Hematopoietic multipotent progenitor cell treated with erythropoietin and hydrocortisone succinate and interleukin-3 and kit ligand, for 17 days (in vitro differentiated cells): ENCODE measurements around the gene GCNT1.

Experiments used
- DNase-seq: peaks from one replicate; pipeline ENCODE4 v3.0.0-alpha.2; 2015; ENCODE audit warnings: low spot score

GCNT1 gene

GRCh38 chr9:76534026-76534425, 75.0 kb downstream of the GCNT1 start:
- DNase-seq = no peak

GRCh38 chr9:76537150-76537646, 78.2 kb downstream of the GCNT1 start:
- DNase-seq = no peak

GRCh38 chr9:76539180-76539579, 80.2 kb downstream of the GCNT1 start:
- no peak for DNase-seq

- no peak for DNase-seq
Observed at GRCh38 chr9:76542360-76542759, 83.4 kb downstream of the GCNT1 start.

GRCh38 chr9:76545191-76545590, 86.2 kb downstream of the GCNT1 start:
- DNase-seq = no peak

- no peak for DNase-seq
Observed at GRCh38 chr9:76552181-76552580, 93.2 kb downstream of the GCNT1 start.

GRCh38 chr9:76552751-76553455, 93.9 kb downstream of the GCNT1 start:
- DNase-seq = no peak

- no peak for DNase-seq
Observed at GRCh38 chr9:76553680-76554079, 94.7 kb downstream of the GCNT1 start.
